ENCODE results near the gene HSD3B7. TPM values are rescaled to one million over a fixed set of nuclear protein-coding genes. Genes with fewer than 3 reads are reported as not detected.

HSD3B7 gene
- total RNA-seq, 1 donor from 2014 or later: 22.9 TPM

DNA sequence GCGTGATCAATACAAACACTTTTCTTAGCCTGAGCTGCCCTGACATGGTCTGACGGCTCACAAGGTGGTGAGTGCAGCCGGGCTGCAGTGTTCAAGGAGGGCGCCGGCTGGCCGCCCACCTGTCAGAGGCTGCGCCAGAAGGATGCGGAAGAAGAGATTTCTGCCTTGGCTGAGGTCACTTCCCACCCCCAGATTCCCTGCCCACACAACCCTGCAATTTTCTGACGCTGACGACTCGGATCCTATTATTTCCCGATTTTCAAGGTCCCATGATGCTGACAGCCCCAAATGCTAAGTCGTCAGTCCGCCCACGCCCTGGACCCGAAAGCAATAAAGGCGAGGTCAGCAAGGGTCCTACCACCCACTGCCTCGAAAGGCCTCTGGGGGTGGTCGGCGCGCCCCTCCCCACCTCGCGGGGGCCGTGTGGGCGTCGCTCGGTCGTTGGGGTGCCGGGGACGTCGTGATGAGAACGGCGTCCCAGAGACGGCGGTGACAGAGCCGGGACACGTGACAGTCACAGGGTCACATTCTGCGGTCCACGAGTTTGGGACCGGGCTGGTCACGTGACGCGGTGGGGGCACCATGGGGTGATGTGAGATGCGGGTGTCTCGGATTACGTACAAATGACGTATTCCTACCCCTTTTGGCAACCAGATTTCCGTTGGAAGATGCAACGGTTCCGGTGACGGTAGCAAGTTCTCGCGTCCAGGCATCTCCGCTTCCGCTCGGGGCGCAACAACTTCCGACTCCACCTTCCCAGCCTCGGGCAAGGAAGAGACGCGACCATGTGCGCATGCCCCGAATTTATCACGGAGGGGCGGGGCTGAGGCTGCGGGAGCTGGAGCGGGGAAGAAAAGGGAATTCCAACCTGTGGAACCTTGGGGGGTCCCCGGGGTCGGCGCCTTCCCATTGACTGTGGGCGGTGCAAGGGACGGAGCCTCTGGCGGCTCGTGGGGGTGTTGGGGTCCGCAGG, 48.0 kb downstream of the HSD3B7 start, which contains the start of gene STX4:
STX4 (plus strand) TSS at position 823 of the 973 bp plus-strand sequence. CDS start 248 bp downstream, outside the sequence.
- DNase-seq (ENCODE audit: low read depth): no peak
- peak within 1 kb of the TSS; percentile 98 for H3K4me3 ChIP-seq (ENCODE audit: low read depth, low read length)
- TF ChIP-seq CTCF (conservative IDR thresholded peaks at IDR 0.05; ENCODE audit: low read depth, low read length): no peak

- no peak for TF ChIP-seq CTCF (conservative IDR thresholded peaks at IDR 0.05; ENCODE audit: low read depth, low read length)
- H3K4me3 ChIP-seq (ENCODE audit: low read depth, low read length): peak overlapping the region; percentile 98
- no peak for DNase-seq (ENCODE audit: low read depth)
Observed at GRCh38 chr16:31033709-31034492, 48.9 kb downstream of the HSD3B7 start.

DNA sequence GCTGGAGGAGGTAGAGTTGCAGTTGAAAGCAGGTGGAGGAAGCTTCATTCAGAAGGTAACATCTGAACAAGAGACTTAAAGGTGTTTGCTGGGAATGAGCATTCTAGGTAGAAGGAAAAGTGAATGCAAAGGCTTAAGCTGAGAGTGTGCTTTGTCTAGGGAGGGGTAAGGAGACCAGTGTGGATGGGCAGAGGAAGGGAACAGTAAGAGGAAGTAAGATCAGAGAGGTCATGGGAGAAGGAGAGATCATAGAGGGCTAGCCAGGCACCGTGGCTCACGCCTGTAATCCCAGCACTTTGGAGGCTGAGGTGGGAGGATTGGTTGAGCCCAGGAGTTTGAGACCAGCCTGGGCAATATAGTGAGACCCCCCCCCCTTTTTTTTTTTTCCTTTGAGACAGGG, 51.7 kb downstream of the HSD3B7 start:
- DNase-seq (ENCODE audit: low read depth): no peak
- no peak overlapping the region for H3K4me3 ChIP-seq (ENCODE audit: low read depth, low read length)
- no peak for TF ChIP-seq CTCF (conservative IDR thresholded peaks at IDR 0.05; ENCODE audit: low read depth, low read length)

Other genes with a start within 250 kb of the HSD3B7 start
- 27.6 and 42.0 TPM in 2 replicates for gene PHKG2, start 236.8 kb upstream of the HSD3B7 start, total RNA-seq
- 7.0 and 8.2 TPM in 2 replicates for gene CFAP119, start 223.1 kb upstream of the HSD3B7 start, total RNA-seq
- 47.2 and 73.8 TPM in 2 replicates for gene RNF40, start 222.9 kb upstream of the HSD3B7 start, total RNA-seq
- gene ZNF629, start 198.0 kb upstream of the HSD3B7 start, total RNA-seq: 11.4 and 14.0 TPM in 2 replicates
- gene BCL7C, start 91.1 kb upstream of the HSD3B7 start, total RNA-seq: 57.6 and 79.1 TPM in 2 replicates
- 0.87 and 4.3 TPM in 2 replicates for gene CTF1, start 88.6 kb upstream of the HSD3B7 start, total RNA-seq
- 35.6 and 65.3 TPM in 2 replicates for gene FBXL19, start 61.6 kb upstream of the HSD3B7 start, total RNA-seq
- 10.4 and 37.6 TPM in 2 replicates for gene ORAI3, start 36.1 kb upstream of the HSD3B7 start, total RNA-seq
- 4.7 and 5.5 TPM in 2 replicates for gene SETD1A, start 27.5 kb upstream of the HSD3B7 start, total RNA-seq
- gene STX1B, start 25.4 kb downstream of the HSD3B7 start, total RNA-seq: 0.40 and 0.58 TPM in 2 replicates
- 19.5 and 26.1 TPM in 2 replicates for gene STX4, start 48.4 kb downstream of the HSD3B7 start, total RNA-seq
- 11.1 and 18.3 TPM in 2 replicates for gene ZNF668, start 89.0 kb downstream of the HSD3B7 start, total RNA-seq
- gene ZNF646, start 89.2 kb downstream of the HSD3B7 start, total RNA-seq: 12.7 and 13.5 TPM in 2 replicates
- 0.58 and 2.2 TPM in 2 replicates for gene PRSS53, start 103.7 kb downstream of the HSD3B7 start, total RNA-seq
- 129 and 214 TPM in 2 replicates for gene VKORC1, start 109.6 kb downstream of the HSD3B7 start, total RNA-seq
- gene BCKDK, start 123.2 kb downstream of the HSD3B7 start, total RNA-seq: 78.2 and 80.3 TPM in 2 replicates
- 38.3 and 43.7 TPM in 2 replicates for gene KAT8, start 132.5 kb downstream of the HSD3B7 start, total RNA-seq
- 27.4 and 53.6 TPM in 2 replicates for gene PRSS8, start 150.5 kb downstream of the HSD3B7 start, total RNA-seq
- gene PRSS36, start 164.9 kb downstream of the HSD3B7 start, total RNA-seq: 0.29 and 1.3 TPM in 2 replicates
- gene FUS, start 194.9 kb downstream of the HSD3B7 start, total RNA-seq: 67.2 and 83.8 TPM in 2 replicates
- gene PYCARD, start 217.6 kb downstream of the HSD3B7 start, total RNA-seq: 22.0 and 43.5 TPM in 2 replicates
- not detected in 2 replicates for gene TRIM72, start 228.9 kb downstream of the HSD3B7 start, total RNA-seq
- gene PYDC1, start 231.9 kb downstream of the HSD3B7 start, total RNA-seq: not detected in 2 replicates